BE2C (cell line): Measurements from ENCODE around the gene RAB1B.

Experiments used
- DNase-seq: peaks from one replicate; pipeline ENCODE4 v3.0.0-alpha.2; 2020
- H3K27me3 ChIP-seq: fragments of 250-450 bp; sonication (Bioruptor Pico); 2 replicates; pipeline ENCODE4 v1.5.1; 2020; ENCODE audit warnings: mild to moderate bottlenecking
- H3K36me3 ChIP-seq: fragments of 250-450 bp; sonication (Bioruptor Pico); 2 replicates; pipeline ENCODE4 v1.5.1; 2020; ENCODE audit warnings: mild to moderate bottlenecking
- H3K4me1 ChIP-seq: fragments of 250-450 bp; sonication (Bioruptor Pico); 2 replicates; pipeline ENCODE4 v1.5.1; 2020
- H3K4me3 ChIP-seq: 2 replicates; pipeline ENCODE4 v1.5.1; 2011; ENCODE audit warnings: low read depth, low read length
- H3K9me3 ChIP-seq: fragments of 250-450 bp; sonication (Bioruptor Pico); 2 replicates; pipeline ENCODE4 v1.5.1; 2020
- TF ChIP-seq, protein P1 (sequence below): IDR thresholded peaks from 2 replicates; pipeline ENCODE4 v1.5.1; 2012; ENCODE audit warnings: mild to moderate bottlenecking, low read depth, low read length

RAB1B gene

DNA sequence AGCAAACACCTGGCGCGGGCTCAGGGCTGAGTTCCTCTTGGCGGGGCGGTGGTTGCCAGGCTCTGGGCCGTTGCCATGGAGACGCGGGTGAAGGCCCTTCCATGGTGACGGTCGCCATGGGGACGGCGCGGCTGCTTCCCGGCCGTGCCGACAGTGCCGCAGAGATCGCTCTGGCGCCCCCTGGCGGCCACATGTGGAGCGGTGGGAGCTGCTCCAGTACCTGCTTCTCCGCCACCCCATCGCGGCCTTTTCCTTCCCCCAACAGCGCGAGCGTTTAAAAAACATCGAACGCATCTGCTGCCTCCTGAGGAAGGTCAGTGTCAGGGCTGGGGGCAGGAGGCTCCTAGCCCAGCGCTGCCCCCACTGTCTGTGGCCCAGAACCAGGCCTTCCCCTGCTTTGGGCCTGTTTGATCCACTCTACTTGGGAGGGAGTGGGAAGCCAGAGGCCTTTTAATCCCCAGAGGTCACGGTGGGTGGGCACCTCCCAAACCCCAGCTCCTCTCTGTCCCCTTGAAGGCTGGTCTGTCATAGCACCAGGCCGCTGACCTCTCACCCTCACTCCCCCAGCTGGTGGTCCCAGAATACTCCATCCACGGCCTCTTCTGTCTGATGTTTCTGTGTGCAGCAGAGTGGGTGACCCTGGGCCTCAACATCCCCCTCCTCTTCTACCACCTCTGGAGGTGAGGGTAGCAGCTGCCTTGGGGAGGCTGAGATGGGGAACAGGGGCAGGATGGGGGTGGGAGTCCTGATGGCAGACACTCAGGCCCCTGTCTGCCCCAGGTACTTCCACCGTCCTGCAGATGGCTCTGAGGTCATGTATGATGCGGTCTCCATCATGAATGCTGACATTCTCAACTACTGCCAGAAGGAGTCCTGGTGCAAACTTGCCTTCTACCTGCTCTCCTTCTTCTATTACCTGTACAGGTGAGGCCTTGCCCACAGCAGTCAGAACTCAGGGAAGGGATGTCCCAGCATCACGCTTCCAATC, 14.3 kb downstream of the RAB1B start:
- peaks cover 26% of the 10 kb centered on the region; the same call in 1 of the 2 replicates for H3K36me3 ChIP-seq
- no peak overlapping the region for H3K4me3 ChIP-seq
- DNase-seq, result peak; percentile 100
- no peaks in the 10 kb centered on the region for H3K9me3 ChIP-seq
- H3K27me3 ChIP-seq, result no peaks in the 10 kb centered on the region
- peaks cover 29% of the 10 kb centered on the region for H3K4me1 ChIP-seq
- TF ChIP-seq, protein P1, sequence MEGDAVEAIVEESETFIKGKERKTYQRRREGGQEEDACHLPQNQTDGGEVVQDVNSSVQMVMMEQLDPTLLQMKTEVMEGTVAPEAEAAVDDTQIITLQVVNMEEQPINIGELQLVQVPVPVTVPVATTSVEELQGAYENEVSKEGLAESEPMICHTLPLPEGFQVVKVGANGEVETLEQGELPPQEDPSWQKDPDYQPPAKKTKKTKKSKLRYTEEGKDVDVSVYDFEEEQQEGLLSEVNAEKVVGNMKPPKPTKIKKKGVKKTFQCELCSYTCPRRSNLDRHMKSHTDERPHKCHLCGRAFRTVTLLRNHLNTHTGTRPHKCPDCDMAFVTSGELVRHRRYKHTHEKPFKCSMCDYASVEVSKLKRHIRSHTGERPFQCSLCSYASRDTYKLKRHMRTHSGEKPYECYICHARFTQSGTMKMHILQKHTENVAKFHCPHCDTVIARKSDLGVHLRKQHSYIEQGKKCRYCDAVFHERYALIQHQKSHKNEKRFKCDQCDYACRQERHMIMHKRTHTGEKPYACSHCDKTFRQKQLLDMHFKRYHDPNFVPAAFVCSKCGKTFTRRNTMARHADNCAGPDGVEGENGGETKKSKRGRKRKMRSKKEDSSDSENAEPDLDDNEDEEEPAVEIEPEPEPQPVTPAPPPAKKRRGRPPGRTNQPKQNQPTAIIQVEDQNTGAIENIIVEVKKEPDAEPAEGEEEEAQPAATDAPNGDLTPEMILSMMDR, result peak; percentile 88

DNA sequence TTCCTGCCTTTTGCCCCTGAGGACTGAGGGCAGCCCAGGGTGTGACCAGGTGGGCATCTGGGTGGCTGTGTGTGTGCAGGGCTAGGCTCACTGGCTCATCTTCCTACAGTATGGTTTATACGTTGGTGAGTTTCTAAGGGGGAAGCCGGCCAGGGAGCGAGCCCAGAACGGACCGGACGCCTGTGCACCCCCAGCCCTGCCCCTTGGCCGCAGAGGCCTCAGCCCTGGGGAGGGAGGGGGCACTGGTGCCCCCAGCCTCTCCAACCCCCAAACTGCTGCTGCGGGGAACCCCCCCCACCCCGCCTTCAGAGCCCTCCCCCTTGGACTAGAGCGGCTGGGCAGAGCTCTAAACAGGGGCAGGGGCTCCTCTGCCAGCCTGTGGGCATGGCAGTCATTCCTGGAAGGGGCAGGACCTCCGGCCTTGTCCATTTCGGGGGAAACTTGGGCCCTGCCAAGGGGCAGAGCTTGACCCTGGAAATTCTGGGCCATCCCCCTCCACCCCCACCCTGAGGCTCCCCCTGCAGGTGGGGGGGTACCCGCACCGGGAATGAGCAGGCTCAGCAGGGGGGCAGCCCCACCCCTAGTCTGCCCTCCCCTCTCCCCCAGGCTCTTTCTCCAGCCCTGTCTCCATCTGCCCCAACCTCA, 15.1 kb downstream of the RAB1B start:
- Histone ChIP-seq H3K4me3 (no peak overlapping the region), H3K36me3 (peaks cover 26% of the 10 kb centered on the region; the same call in 1 of the 2 replicates), H3K9me3 (no peaks in the 10 kb centered on the region), H3K4me1 (peaks cover 32% of the 10 kb centered on the region), H3K27me3 (no peaks in the 10 kb centered on the region)
- TF ChIP-seq, protein P1, result no peak
- no peak for DNase-seq

DNA sequence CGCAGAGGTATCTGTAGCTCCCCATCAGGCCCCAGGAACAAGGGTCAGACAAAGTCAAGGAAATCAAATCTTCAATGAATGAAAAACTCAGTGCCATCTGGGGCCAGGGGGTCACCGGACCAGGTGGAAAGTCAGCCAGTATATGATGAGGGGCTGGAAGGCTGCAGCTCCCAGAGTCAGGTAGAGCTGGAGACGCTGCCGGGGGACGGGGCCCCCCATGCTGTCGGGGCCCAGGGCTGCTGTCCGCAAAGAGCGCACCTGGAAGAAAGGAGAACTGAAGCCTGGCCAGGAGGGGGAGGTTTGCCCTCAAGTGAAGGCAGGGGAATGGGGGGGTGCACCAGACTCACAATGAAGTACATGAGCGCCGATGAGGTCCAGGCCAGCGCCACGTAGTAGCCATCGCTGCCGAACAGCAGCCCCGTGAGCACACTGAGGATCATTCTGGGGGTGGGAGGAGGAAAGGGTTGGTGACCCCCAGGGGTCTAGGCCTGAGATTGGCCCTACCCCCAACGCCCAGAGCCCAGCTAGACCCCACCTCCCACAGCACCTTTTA, 16.2 kb downstream of the RAB1B start:
- Histone ChIP-seq H3K36me3 (peaks cover 26% of the 10 kb centered on the region; the same call in 1 of the 2 replicates), H3K4me3 (no peak overlapping the region), H3K9me3 (no peaks in the 10 kb centered on the region), H3K4me1 (peaks cover 32% of the 10 kb centered on the region), H3K27me3 (no peaks in the 10 kb centered on the region)
- TF ChIP-seq, protein P1, result no peak
- no peak for DNase-seq

DNA sequence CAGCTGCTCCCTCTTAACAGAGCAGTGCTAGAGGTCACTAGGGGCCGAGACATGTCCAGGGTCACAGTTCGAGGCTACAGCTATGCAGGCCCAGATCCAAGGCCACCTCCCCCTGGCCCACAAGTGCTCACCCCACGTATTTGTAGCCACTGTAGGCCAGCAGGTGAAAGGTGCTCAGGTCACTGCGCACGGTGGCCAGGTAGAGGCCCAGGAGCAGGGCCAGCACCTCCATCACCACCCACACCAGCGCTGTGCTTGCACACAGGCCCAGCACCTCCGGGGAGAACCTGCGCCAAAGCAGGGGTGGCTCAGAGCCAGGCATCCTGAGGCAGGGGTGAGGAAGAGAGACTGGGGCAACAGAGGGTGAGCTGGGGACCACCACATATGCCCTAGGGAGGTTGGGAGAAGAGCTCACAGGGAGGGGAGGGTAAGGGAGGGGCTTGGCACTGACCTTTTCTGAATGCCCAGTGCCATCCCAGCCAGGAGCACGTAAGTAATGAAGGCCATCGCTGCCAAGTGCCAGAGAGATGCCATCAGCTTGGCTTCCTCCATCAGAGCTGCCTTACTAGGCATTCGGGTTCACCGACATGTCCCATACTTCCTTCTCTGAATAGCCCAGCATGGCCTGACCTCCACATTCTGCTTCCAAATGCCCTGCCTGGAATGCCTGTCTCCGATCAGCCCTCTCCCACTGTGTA, 17.0 kb downstream of the RAB1B start:
- Histone ChIP-seq H3K36me3 (peaks cover 26% of the 10 kb centered on the region; the same call in 1 of the 2 replicates), H3K27me3 (no peaks in the 10 kb centered on the region), H3K4me1 (peaks cover 25% of the 10 kb centered on the region), H3K9me3 (no peaks in the 10 kb centered on the region), H3K4me3 (no peak overlapping the region)
- DNase-seq, result no peak
- TF ChIP-seq, protein P1, result no peak

DNA sequence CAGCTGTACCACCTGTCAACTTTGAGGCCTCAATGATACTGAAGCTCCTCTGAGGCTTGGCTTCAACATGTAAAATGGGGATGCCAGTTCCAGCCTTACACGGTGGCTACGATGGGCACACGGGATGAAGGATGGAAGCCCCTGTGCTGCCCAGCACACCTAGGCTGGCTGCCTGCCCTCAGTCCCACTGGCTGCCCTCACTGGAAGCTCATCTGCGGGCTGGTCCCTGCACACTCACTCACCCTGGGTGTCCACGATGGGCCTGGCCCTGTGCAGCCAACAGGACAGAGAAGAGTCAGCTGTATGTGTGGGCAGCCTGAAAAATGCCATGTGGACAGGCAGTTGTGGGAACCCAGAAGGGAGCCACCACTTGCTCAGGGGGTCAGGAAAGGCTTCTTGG, 18.3 kb downstream of the RAB1B start:
- H3K4me3 ChIP-seq, result no peak overlapping the region
- H3K27me3 ChIP-seq, result no peaks in the 10 kb centered on the region
- DNase-seq, result no peak
- no peaks in the 10 kb centered on the region for H3K9me3 ChIP-seq
- TF ChIP-seq, protein P1, result no peak
- peaks cover 26% of the 10 kb centered on the region; the same call in 1 of the 2 replicates for H3K36me3 ChIP-seq
- H3K4me1 ChIP-seq, result peaks cover 17% of the 10 kb centered on the region
